ENCODE measurements around the gene PLCD1.

Gene PLCD1

GRCh38 chr3:37971467-37971866, 58.0 kb downstream of the PLCD1 start:
- TF ChIP-seq CTCF (IDR thresholded peaks at IDR 0.05; ENCODE audit: control insufficient read depth, insufficient read depth, low read depth, low read length, missing control alignments), result no peak
- DNase-seq (ENCODE audit: low read depth), result no peak
- no peak overlapping the region for H3K4me3 ChIP-seq (ENCODE audit: control insufficient read depth, low read depth, low read length)

- no peak for TF ChIP-seq CTCF (IDR thresholded peaks at IDR 0.05; ENCODE audit: control insufficient read depth, insufficient read depth, low read depth, low read length, missing control alignments)
- no peak overlapping the region for H3K4me3 ChIP-seq (ENCODE audit: control insufficient read depth, low read depth, low read length)
- no peak for DNase-seq (ENCODE audit: low read depth)
Observed at GRCh38 chr3:37970802-37971201, 58.6 kb downstream of the PLCD1 start.

DNA sequence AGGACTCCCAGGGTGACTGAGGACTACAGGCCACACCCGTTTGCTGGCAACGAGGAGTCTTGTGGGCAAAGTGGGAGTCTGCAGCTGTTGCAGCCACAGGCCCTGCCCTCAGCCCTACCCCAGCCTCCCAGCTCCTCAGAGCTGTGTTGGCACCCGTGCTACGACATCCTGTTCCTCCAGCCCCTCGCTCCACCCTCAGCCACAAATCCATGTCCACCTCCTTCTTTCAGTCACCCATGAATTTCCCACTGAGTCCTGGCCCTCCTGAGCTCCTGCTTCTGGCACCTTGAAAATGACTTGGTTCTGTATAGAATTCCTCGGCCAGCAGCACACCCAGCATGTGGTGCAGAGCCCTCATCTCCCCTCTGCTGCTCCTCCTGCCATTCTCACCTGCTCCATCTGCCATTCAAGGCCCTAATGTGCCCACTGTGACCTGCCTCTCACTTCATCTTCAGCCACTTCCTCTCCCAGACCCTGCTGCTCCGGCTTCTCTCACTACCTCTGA, 59.8 kb downstream of the PLCD1 start:
- TF ChIP-seq CTCF (IDR thresholded peaks at IDR 0.05; ENCODE audit: control insufficient read depth, insufficient read depth, low read depth, low read length, missing control alignments), result no peak
- DNase-seq (ENCODE audit: low read depth), result no peak
- no peak overlapping the region for H3K4me3 ChIP-seq (ENCODE audit: control insufficient read depth, low read depth, low read length)

DNA sequence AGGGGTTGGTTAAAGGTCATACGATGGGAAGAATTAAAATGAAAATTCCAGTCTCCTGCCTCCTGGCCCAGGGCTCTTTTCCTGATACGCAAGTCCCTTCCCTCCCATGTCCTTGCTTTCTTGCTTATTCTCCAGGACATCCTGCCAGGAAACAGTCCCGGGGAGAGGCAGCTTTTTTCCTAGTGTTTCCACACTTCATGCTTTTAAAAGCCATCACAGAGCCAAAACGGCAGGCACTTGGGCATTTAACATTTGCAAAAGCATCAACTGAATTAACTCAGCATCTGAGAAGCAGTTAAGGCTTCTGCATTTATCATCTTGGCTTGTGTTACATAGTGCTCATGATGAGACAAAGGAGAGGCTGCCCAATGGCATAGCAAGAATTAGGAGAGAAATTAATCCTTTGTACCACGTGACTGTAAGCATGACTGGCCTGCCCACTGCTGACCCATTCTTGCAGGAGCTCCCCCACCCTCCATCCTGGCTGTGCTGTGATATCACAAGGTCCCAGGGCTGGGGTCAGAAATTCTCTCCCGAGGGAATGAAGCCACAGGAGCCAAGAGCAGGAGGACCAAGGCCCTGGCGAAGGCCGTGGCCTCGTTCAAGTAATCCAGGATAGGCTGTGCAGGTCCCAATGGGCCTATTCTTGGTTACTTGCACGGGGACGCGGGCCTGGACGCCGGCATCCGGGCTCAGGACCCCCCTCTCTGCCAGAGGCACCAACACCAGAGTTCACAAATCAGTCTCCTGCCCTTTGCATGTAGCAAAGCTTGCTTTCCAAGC, 60.4 kb downstream of the PLCD1 start:
- TF ChIP-seq CTCF (IDR thresholded peaks at IDR 0.05; ENCODE audit: control insufficient read depth, insufficient read depth, low read depth, low read length, missing control alignments), result no peak
- DNase-seq (ENCODE audit: low read depth), result no peak
- no peak overlapping the region for H3K4me3 ChIP-seq (ENCODE audit: control insufficient read depth, low read depth, low read length)

DNA sequence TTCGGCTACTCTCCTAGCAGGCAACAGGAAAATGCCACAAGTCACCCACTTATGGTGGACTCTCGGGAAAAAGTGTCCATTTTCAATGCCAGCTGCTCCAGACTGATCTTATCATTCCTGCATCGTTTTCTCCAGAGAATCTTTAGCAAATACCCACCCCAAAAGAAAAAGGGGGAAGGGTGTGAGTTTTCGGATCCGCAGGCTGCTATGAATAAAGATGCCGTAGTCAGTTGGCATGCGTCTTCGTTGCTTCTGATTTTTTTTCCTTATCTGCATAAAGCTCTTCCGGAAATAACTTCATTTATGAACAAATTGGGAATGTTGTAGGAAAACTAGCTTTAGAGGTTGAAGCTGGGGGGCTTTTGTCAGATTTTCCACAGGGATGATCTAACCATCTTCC, 61.2 kb downstream of the PLCD1 start:
- no peak for TF ChIP-seq CTCF (IDR thresholded peaks at IDR 0.05; ENCODE audit: control insufficient read depth, insufficient read depth, low read depth, low read length, missing control alignments)
- DNase-seq (ENCODE audit: low read depth), result no peak
- H3K4me3 ChIP-seq (ENCODE audit: control insufficient read depth, low read depth, low read length), result no peak overlapping the region

GRCh38 chr3:37967260-37967881, 62.1 kb downstream of the PLCD1 start:
- no peak overlapping the region for H3K4me3 ChIP-seq (ENCODE audit: control insufficient read depth, low read depth, low read length)
- peak; percentile 95 for TF ChIP-seq CTCF (IDR thresholded peaks at IDR 0.05; ENCODE audit: control insufficient read depth, insufficient read depth, low read depth, low read length, missing control alignments)
- peak; percentile 21 for DNase-seq (ENCODE audit: low read depth)
